ENCODE measurements around the gene UNC45A. TPM values are rescaled to one million over a fixed set of nuclear protein-coding genes. Genes with fewer than 3 reads are reported as not detected.

UNC45A gene
- total RNA-seq, 1 experiment from 2014 or later = 84.4 TPM

GRCh38 chr15:90911906-90912769, 22.9 kb upstream of the UNC45A start:
- intact Hi-C loops (cut with micrococcal nuclease; ENCODE audit: unreplicated experiment) = no loop called here

DNA sequence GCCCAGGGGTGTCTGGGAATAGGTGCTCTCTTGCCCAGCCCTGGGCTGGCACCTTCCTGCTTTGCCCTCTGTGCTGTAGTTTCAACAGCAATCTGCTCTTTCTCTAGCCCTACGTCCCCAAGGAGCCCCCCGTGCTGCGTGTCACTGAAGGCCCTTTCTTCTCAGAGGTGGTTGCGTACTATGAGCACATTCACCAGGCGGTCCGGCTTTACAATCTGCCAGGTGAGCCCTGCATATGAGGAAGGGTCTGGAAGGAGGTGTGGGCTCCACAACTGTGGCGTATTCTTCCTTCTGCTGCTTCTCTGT, 22.4 kb upstream of the UNC45A start:
- no peaks in the 10 kb centered on the region for H3K27me3 ChIP-seq (ENCODE audit: control insufficient read depth, insufficient read depth, low read length)
- no peak overlapping the region for H3K27ac ChIP-seq (ENCODE audit: low read length)
- intact Hi-C loops (cut with micrococcal nuclease; ENCODE audit: unreplicated experiment) = no loop called here
- H3K4me1 ChIP-seq (ENCODE audit: control insufficient read depth, insufficient read depth, low read length) = no peaks in the 10 kb centered on the region
- BruUV-seq (replicated peaks) = no TSS peak
- ATAC-seq (no peak), DNase-seq (ENCODE audit: low read depth, low spot score) (no peak)
- no peak for TF ChIP-seq TCF7L2 (IDR thresholded peaks at IDR 0.05; ENCODE audit: low read depth, low read length)
- TF ChIP-seq SIN3A (IDR thresholded peaks at IDR 0.05; ENCODE audit: borderline replicate concordance, insufficient read depth, low read depth, low read length) = no peak
- no peak for TF ChIP-seq CTCF (IDR thresholded peaks at IDR 0.05)
- TF ChIP-seq, protein P1, sequence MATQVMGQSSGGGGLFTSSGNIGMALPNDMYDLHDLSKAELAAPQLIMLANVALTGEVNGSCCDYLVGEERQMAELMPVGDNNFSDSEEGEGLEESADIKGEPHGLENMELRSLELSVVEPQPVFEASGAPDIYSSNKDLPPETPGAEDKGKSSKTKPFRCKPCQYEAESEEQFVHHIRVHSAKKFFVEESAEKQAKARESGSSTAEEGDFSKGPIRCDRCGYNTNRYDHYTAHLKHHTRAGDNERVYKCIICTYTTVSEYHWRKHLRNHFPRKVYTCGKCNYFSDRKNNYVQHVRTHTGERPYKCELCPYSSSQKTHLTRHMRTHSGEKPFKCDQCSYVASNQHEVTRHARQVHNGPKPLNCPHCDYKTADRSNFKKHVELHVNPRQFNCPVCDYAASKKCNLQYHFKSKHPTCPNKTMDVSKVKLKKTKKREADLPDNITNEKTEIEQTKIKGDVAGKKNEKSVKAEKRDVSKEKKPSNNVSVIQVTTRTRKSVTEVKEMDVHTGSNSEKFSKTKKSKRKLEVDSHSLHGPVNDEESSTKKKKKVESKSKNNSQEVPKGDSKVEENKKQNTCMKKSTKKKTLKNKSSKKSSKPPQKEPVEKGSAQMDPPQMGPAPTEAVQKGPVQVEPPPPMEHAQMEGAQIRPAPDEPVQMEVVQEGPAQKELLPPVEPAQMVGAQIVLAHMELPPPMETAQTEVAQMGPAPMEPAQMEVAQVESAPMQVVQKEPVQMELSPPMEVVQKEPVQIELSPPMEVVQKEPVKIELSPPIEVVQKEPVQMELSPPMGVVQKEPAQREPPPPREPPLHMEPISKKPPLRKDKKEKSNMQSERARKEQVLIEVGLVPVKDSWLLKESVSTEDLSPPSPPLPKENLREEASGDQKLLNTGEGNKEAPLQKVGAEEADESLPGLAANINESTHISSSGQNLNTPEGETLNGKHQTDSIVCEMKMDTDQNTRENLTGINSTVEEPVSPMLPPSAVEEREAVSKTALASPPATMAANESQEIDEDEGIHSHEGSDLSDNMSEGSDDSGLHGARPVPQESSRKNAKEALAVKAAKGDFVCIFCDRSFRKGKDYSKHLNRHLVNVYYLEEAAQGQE (IDR thresholded peaks at IDR 0.05; ENCODE audit: insufficient read depth in 1 of 2, low read depth in 2 of 2, low read length in 1 of 2) = no peak
- TF ChIP-seq POLR2AphosphoS5 (IDR thresholded peaks at IDR 0.05; ENCODE audit: low read depth, low read length) = no peak
- no peaks in the 10 kb centered on the region for H3K9me3 ChIP-seq (ENCODE audit: control insufficient read depth, insufficient read depth, low read depth, low read length)
- in situ Hi-C loops (cut with HindIII; ENCODE audit: low pct_unique_long_range_greater_than_20kb, low sequenced_read_pairs) = no loop called here
- ChIA-PET CTCF (interaction anchor here (1.1 kb wide), 1 partner anchor 10 kb away, joined by 3 read pairs; no protein-coding TSS in a partner anchor), POLR2A (no interaction called here)
- no peak overlapping the region for H3K4me3 ChIP-seq (ENCODE audit: low read depth in 2 of 2, low read length in 2 of 2)
- H3K36me3 ChIP-seq (ENCODE audit: control insufficient read depth, insufficient read depth, low read length) = peaks cover 5% of the 10 kb centered on the region

More at GRCh38 chr15:90911906-90912769, 22.9 kb upstream of the UNC45A start:
- TF ChIP-seq TCF7L2 (IDR thresholded peaks at IDR 0.05; ENCODE audit: low read depth, low read length) (no peak), SIN3A (IDR thresholded peaks at IDR 0.05; ENCODE audit: borderline replicate concordance, insufficient read depth, low read depth, low read length) (no peak), CTCF (IDR thresholded peaks at IDR 0.05) (no peak), POLR2AphosphoS5 (IDR thresholded peaks at IDR 0.05; ENCODE audit: low read depth, low read length) (no peak)
- TF ChIP-seq, protein P1 (IDR thresholded peaks at IDR 0.05; ENCODE audit: insufficient read depth in 1 of 2, low read depth in 2 of 2, low read length in 1 of 2) = no peak
- Histone ChIP-seq H3K27me3 (ENCODE audit: control insufficient read depth, insufficient read depth, low read length) (no peaks in the 10 kb centered on the region), H3K9me3 (ENCODE audit: control insufficient read depth, insufficient read depth, low read depth, low read length) (no peaks in the 10 kb centered on the region), H3K4me1 (ENCODE audit: control insufficient read depth, insufficient read depth, low read length) (no peaks in the 10 kb centered on the region), H3K4me3 (ENCODE audit: low read depth in 2 of 2, low read length in 2 of 2) (no peak overlapping the region), H3K27ac (ENCODE audit: low read length) (no peak overlapping the region), H3K36me3 (ENCODE audit: control insufficient read depth, insufficient read depth, low read length) (peaks cover 5% of the 10 kb centered on the region)
- DNase-seq (ENCODE audit: low read depth, low spot score) = no peak
- ChIA-PET POLR2A (no interaction called here), CTCF (interaction anchor here (1.1 kb wide), 1 partner anchor 10 kb away, joined by 3 read pairs; no protein-coding TSS in a partner anchor)
- ATAC-seq = no peak
- in situ Hi-C loops (cut with HindIII; ENCODE audit: low pct_unique_long_range_greater_than_20kb, low sequenced_read_pairs) = no loop called here
- BruUV-seq (replicated peaks) = no TSS peak

Data from Panc1 (cell line).